Measurements from ENCODE around the gene ZNF878.

ZNF878 gene

GRCh38 chr19:12034620-12035019, 18.1 kb downstream of the ZNF878 start:
- DNase-seq = no peak

GRCh38 chr19:12034198-12034597, 18.6 kb downstream of the ZNF878 start:
- no peak for DNase-seq

DNA sequence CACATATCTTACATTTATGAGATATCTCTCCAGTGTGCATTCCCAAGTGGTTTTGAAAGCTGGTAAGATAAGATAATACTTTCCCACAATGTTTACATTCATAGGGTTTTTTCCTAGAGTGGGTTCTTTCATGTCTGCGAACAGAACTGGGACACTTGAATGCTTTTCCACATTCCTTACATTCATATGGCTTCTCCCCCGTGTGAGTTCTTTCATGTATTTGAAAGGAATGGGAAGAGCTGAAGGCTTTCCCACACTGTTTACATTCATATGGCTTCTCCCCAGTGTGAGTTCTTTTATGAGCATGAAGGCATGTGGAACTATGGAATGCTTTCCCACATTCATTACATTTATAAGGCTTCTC, 37.0 kb downstream of the ZNF878 start:
- no peak for DNase-seq

DNA sequence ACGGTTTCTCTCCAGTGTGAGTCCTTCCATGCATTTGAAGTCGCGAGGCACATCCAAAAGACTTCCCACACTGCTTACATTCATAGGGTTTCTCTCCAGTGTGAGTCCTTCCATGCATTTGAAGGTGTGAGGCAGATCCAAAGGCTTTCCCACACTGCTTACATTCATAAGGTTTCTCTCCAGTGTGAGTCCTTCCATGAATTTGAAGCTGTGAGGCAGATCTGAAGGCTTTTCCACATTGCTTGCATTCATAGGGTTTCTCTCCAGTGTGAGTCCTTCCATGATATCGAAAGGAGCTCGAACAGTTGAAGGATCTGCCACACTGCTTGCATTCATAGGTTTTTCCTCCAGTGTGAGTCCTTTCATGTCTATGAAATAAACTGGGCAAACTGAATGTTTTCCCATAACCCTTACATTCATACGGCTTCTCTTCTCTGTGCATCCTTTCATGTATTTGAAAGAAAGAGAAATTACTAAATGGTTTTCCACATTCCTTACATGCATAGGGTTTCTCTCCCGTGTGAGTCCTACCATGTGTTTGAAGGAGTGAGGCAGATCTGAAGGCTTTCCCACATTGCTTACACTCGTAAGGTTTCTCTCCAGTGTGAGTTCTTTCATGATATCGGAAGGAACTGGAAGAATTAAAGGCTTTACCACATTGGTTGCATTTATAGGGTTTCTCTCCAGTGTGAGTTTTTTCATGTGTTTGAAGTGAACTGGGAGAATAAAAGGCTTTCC, 37.6 kb downstream of the ZNF878 start:
- no peak for DNase-seq

GRCh38 chr19:12000152-12000981, 52.4 kb downstream of the ZNF878 start:
- no peak for DNase-seq

- DNase-seq = no peak
Observed at GRCh38 chr19:11995174-11995573, 57.6 kb downstream of the ZNF878 start.
